Activated CD8-positive, alpha-beta memory T cell treated with anti-CD3 and anti-CD28 coated beads for 4 hours (primary cell): Measurements from ENCODE around the gene UMAD1.
"Not testable (repeated sequence)": the region's sequence is repeated elsewhere in the genome, so short reads cannot be mapped to it uniquely, and the experiment has no call there.

Experiments used
- DNase-seq, 2 donors: peaks; one replicate each; pipeline ENCODE4 v3.0.0-alpha.2; 2020; ENCODE audit warnings: low read depth in 2 of 2

Gene UMAD1

GRCh38 chr7:7652798-7653540 lies 12.4 kb downstream of the UMAD1 start:
- no peak for DNase-seq

- DNase-seq = no peak
Observed at GRCh38 chr7:7653593-7654187, 13.1 kb downstream of the UMAD1 start.

- DNase-seq = no peak
Observed at GRCh38 chr7:7654964-7655715, 14.6 kb downstream of the UMAD1 start.

GRCh38 chr7:7656459-7656858 lies 15.9 kb downstream of the UMAD1 start:
- DNase-seq = not testable (repeated sequence)

GRCh38 chr7:7662527-7662926 lies 22.0 kb downstream of the UMAD1 start:
- no peak for DNase-seq

- DNase-seq = no peak
Observed at GRCh38 chr7:7664291-7664690, 23.7 kb downstream of the UMAD1 start.

GRCh38 chr7:7665031-7665430 lies 24.5 kb downstream of the UMAD1 start:
- no peak for DNase-seq

GRCh38 chr7:7667187-7667586 lies 26.6 kb downstream of the UMAD1 start:
- no peak for DNase-seq

- DNase-seq = no peak
Observed at GRCh38 chr7:7668706-7669105, 28.2 kb downstream of the UMAD1 start.

- DNase-seq = no peak
Observed at GRCh38 chr7:7670490-7670889, 29.9 kb downstream of the UMAD1 start.

- DNase-seq = no peak
Observed at GRCh38 chr7:7671361-7671760, 30.8 kb downstream of the UMAD1 start.

GRCh38 chr7:7672545-7673239 lies 32.1 kb downstream of the UMAD1 start:
- DNase-seq = no peak

GRCh38 chr7:7673240-7673550 lies 32.6 kb downstream of the UMAD1 start:
- DNase-seq = no peak

GRCh38 chr7:7675686-7676085 lies 35.1 kb downstream of the UMAD1 start:
- DNase-seq = no peak

GRCh38 chr7:7679640-7680039 lies 39.1 kb downstream of the UMAD1 start:
- DNase-seq = not testable (repeated sequence)

- peak in 1 of 2 donors; percentile 6 for DNase-seq
Observed at GRCh38 chr7:7681191-7681935, 40.8 kb downstream of the UMAD1 start.

GRCh38 chr7:7681936-7682329 lies 41.4 kb downstream of the UMAD1 start:
- no peak for DNase-seq

- no peak for DNase-seq
Observed at GRCh38 chr7:7682861-7683260, 42.3 kb downstream of the UMAD1 start.

GRCh38 chr7:7686811-7687508 lies 46.4 kb downstream of the UMAD1 start:
- no peak for DNase-seq

- no peak for DNase-seq
Observed at GRCh38 chr7:7687800-7688199, 47.2 kb downstream of the UMAD1 start.

GRCh38 chr7:7688310-7688709 lies 47.8 kb downstream of the UMAD1 start:
- DNase-seq = no peak
